Measurements from ENCODE around the gene DLGAP1. TPM values are rescaled to one million over a fixed set of nuclear protein-coding genes. Genes with fewer than 3 reads are reported as not detected.
A peak's percentile ranks its signal among the peaks of the same experiment; 100 is the strongest.

The DLGAP1 gene
- total RNA-seq, 1 donor from 2014 or later, result 3.7 TPM

DNA sequence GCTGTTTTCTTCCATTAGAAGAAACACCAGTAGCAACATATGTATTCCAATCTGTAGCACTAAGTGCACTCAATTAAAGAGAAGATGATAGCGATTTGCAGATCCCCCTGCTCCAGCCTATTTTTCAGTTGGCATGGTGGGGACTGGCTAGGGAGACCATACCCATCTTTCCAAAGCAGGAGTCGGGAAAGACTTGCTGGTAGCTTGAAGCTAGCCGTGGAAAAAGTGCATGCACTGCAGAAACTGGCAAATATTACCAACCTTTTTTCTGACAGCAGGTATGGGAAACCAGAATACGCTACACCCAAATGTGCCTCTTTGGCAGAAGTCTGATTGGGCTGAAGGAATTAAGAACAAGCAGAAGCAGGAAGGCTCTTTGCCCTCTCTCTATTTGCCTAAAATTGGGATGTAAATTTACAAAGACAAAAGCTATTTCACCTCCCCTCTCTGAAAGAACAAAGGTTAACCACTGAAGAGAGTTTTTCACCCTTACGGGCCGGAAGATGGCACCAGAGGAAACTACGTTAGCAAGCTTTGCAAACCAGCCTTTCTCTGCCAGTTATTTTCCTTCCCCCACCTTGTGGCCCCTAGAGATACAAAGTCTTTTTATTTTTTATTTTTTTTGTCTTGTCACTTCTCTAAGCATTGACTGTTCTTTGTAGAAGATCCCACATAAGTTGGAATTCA lies 273.1 kb downstream of the DLGAP1 start:
- DNase-seq (ENCODE audit: low read depth, low spot score), result no peak

DNA sequence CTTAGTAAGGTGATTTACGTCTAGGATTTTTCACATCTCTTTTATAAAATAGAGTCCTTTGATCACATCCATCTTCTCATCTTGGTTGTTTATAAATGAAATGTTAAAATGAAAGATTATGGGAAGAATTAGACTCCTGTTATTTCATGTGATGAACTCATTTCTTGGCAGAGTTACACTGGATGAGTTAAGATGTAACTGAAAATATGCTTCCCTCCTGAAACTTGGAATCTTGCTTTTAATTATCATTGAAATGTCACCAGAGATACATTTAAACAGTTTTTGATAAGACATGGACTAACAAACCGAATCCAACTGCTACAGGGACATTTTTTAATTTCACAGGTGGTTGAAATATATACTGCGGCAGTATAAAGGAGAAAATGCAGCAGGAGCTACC lies 274.0 kb downstream of the DLGAP1 start:
- no peak for DNase-seq (ENCODE audit: low read depth, low spot score)

DNA sequence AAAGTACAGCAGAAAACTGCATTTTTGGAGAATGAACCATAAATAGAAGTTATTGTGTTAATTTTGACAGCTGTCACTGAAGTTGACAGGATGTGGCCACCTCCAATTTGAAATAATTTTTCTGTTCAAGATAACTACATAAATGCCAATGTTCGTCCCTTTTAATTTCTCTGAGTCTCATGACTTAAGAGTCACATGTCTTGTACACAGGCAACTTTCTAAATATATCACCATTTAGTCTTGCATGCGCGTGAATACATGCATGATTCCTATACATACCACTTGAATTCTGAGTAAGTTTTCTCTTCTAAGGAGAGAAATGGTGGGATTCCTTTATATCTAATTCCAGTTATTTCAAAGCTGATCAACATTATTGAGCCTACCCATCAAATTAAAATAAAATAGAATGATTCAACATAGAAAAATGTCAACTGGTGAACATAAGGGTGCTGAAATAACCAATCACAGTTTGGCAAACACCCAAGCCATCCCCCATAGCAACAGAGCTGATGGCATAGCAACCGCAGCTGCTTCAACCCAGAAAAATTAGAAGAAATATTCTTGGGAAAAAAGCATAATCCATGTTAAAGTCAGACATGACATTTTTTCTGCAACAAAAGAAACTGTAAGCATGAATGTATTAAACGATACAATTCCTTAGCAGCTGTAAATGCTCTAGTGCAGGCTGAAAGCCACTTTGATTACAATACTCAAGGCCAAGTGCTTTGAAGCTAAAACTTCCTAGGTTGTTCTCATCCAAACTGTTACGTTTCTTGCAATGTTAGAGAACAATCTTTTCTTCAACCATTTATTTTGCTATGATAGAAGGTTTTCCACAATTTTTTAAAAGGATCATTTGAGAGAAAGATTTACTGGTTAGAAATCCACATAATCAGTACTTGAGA lies 282.7 kb downstream of the DLGAP1 start:
- no peak for DNase-seq (ENCODE audit: low read depth, low spot score)

DNA sequence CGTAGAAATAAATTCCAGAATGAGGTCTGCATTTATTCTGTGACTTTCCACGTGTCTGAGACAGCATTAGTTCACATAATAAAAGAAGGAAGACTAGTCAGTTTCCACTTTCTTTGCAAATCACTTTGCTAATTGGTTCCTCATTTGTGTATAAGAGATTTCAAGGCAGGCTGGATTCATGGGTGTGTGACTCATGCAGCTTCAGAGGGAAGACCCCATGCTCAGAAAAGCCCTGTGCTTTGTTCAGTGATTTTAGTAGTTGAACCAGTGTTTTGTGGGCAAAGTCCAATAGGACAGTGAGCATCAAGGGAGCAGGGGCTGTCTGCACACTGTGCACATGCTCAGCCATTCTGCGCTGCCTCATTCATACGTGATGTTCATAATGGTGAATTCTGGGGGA lies 297.8 kb downstream of the DLGAP1 start:
- no peak for DNase-seq (ENCODE audit: low read depth, low spot score)

DNA sequence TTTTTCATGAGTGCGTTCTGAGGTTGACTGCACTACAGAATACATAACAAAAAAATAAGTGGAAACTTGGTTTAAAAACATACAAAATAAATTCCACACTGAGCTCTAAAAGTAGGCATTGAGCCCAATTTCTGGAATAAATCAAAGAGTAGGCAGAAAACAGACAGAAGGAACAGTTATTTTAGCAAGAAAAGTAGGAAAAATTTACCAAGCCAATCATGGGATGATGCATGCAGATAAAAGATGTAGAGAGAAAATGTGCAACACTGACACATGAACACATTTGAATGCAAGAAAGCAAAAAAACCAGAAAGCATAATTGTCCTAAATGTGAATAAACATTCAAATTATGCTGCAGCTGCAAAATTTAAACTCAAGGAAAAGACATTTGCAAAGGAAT lies 308.3 kb downstream of the DLGAP1 start:
- DNase-seq (ENCODE audit: low read depth, low spot score), result no peak

DNA sequence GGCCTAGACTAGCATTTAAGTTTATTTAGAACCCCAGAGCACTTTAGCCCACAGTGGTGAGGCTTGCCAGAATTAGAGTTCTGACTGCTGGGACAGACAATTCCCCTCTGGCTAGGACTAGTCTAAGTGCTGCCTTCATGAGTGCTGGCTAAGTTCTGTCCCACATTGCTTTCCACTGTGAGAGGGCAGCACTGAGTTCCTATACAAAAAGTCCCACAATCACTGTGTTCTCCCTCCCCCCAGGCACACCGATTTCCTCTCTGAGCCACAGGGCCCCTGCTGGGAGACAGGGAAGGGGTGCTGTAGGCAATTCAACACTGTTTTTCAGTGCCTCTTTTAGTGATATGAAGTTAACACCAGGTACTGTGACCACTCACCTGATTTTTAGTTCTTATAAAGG lies 310.9 kb downstream of the DLGAP1 start:
- DNase-seq (ENCODE audit: low read depth, low spot score), result no peak

DNA sequence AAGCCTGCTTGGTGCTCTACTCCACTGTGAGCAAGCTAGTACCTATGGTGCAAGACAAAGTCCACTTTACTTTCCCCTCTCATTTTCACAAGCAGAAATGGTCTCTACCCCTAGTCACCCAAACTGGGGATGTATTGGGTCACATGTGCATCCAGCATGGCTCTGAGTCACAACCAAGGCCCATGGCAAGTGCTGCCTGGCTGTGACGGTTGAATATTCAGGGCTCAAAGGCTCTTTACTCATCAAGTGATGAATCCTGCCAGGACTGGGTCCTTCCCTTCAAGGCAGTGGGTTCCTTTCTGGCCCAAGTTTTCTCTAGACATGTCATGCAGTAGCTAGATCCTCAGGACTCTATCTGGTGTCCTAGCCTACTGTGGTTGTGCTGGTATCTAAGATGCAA lies 311.5 kb downstream of the DLGAP1 start:
- no peak for DNase-seq (ENCODE audit: low read depth, low spot score)

DNA sequence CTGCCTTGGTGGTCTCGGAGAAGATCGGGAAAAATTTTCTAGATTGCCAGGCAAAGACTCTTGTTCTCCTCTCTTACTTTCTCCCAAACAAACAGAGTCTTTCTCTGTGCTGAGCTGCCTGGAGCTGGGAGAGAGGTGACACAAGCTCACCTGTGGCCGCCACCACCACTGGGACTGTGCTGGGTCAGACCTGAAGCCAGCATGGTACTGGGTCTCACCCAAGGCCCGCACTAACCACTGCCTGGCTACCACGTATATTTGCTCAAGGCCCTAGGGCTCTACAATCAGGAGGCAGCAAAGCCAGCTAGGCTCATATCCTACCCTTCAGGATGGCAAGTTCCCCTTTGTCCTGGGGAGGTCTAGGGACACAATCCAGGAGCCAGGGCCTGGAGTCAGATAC lies 312.2 kb downstream of the DLGAP1 start:
- no peak for DNase-seq (ENCODE audit: low read depth, low spot score)

DNA sequence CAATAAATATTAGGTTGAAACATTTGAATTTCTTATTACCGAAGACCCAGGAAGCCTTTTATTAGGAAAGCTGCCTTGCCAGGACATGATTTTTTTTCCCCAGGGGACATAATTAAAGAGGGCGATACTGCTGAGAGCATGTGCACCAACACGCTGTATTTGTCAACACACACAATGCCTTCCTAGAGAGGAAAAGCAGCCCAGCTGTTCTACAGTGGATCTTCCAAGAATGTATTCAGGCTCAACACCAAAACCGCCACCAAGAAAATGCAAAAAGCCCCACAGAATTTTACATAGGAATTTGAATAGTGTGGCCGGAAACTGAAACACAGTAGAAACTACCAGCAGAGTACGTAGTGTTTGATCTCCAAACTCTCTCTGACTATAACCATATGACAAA lies 320.4 kb downstream of the DLGAP1 start:
- DNase-seq (ENCODE audit: low read depth, low spot score), result no peak

DNA sequence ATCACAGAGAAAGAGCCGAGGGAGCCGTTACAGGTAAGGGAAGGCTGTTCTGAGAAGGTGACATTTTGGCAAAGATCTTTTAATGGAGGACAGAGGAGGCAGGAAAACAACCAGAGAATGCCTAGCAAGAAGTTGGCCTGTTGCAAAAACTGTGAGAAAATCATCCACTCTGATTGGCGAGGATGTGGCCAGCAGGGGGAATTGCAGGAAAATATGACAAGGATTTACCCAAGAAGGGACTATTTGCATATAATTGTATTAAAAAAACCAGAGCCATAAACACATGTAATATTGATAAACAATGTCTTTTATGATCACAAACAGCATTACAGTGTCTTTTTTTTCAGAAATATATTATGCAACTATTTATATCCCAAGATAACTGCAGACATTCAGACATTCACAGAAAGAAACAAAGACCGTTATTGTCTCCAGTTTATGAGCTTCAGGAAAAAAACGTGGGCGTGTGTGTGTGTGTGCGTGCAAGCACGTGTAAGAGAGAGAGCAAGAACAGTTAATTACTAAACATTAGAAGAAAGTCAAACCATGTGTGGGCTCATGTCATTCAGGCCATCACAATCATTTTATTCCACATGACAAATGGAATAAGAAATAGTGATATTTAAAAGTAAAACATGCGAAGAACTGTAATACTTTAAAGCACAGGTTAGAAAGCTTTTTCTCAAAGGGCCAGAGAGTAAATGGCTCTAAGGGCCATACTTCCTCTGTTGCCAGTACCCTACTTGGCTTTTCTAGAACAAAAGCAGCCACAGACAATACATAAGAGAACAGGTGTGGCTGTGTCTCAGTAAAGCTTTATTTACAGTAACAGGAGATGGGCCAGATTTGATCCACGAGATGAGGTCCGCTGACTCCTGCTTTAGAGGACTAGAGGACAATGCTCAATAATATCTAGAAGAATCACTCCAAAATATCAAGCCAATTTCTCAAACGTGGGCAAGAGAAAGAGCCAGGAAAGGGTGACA lies 324.1 kb downstream of the DLGAP1 start:
- no peak for DNase-seq (ENCODE audit: low read depth, low spot score)

DNA sequence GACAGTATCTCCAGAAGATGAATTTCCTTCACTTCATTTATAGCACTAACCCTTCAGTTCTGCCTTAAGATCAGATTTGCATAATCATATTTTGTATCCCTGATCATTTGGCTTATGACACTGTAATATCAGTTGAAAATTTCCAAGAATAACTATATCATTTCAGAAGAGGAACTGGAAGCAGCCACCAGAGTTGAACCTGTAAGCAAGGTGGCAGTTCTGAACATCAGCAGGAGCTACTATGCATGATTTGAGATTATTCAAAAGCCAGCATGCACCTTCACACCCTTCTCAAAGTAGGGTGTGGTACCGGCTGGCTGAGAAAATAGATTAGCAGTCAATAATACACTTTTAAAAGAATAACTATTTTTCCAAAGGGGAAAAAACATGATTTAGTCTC lies 328.2 kb downstream of the DLGAP1 start:
- no peak for DNase-seq (ENCODE audit: low read depth, low spot score)

DNA sequence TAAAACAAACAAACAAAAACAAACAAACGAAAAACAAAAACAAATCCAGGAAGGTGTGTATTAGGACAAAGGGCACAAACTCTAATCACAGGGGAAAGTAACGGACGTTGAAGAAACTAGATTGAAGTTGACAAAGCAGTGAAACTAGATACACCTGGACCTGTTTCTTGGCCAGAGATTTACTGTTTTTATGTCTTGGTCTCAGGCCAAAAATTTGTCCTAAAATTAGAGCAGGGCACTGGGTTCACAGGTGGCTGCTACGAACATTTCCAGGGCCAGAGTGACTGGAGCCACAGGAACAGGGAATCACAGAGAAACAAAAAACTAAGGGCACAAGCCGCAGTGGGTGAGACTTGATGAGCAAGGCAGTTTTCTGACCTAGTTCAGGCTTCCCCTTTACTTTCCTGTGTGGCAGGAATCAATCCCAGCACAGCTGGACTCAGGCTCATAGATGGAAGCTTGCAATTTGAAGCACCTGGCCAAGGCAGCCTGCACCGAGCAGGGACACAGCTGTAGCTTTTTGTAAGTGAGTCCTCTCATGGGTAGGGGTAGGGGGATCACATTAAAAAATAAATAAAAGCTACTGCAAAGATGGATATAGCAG lies 329.4 kb downstream of the DLGAP1 start:
- no peak for DNase-seq (ENCODE audit: low read depth, low spot score)

DNA sequence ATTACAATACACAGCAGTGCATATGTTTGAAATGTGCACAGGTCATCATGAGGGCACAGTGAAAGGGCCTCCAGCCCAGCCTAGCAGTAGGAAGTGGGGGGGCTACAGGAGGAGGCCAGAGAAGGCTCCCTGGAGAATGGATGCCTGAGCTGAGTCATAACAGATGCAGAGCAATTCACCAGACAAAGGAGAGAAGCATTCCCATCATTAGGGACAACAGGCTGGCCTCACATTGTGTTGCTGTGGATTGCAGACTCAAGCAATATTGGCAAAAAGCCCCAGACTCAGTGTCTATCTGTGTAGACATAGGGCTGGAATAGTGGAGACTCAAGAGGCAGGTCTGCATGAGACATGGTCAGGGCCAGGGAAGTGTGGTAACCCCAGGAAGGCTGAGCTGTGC lies 329.9 kb downstream of the DLGAP1 start:
- DNase-seq (ENCODE audit: low read depth, low spot score), result no peak

DNA sequence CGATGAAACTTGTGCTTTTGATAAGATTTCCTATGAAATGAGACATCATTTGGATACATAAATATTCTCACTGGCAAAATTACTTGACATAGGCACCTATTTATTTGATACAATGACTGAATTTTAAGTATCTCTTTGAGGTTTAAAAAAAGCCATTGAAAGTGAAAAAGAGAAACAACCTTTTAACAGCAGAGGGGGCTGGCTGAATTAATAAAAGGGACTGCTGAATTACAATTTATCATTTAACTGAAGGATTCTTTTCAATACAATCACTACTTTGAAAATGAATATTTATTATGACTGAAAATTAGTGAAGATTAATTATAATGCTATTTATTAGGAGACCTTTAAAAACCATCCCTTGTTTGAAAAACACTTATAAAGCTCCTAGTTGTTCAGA lies 335.3 kb downstream of the DLGAP1 start:
- DNase-seq (ENCODE audit: low read depth, low spot score), result no peak

DNA sequence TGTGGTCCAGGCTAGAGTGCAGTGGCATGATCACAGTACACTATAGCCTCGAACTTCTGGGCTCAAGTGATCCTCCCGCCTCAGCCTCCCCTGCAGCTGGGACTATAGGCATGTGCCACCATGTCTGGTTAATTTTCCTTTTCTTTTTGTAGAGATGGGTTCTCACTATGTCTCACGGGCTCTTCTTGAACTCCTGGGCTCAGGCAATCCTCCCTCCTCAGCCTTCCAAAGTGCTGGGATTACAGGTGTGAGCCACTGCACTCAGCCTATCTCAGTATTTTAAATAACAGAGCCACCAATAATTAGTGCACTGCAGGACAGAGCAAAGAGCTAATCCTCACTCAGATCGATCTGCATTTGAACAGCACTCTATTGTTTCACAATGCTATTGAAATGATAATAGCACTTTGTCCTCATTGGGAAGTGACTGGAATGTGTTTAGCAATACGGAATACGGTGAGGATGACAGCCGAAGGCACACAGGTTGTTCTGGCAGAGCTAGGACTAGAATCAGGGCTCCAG lies 335.9 kb downstream of the DLGAP1 start:
- no peak for DNase-seq (ENCODE audit: low read depth, low spot score)

DNA sequence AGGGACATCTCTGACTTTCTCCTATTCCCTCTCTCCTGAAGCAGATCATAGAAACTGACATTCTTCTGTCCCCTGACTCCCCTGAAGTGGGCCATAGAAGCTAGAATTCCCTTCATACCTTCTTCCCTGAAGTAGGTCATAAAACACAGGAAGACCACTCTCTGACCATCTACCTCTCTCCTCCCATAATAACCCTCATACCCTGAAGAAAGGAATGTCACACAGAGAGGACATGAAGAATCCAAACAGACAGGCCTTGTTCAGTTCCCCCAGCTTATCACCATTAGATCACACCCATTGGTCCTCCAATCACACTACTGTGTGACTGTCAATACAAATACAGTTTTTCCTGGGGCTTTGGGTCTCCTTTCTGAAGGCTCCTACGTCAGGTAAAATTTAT lies 347.1 kb downstream of the DLGAP1 start:
- no peak for DNase-seq (ENCODE audit: low read depth, low spot score)

DNA sequence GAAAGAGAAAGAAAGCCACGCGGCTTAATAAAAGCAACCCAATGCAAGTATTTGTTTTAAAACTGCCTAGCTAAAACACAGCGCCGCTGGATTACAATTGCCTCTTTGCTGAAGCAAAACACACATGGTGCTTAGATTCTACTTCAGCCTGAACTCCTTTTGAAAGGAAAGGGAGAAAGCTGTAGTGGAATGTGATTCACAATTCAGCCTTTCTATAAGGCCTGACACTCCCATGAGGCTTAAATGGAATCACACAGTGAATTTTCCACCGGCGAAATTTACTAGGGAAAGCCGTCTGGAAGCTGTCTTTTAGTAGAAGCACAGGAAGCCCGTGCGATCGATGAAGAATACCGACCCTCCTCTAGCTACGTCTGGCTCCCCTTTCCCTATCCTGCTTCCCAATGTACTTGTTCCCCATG lies 348.0 kb downstream of the DLGAP1 start:
- no peak for DNase-seq (ENCODE audit: low read depth, low spot score)

DNA sequence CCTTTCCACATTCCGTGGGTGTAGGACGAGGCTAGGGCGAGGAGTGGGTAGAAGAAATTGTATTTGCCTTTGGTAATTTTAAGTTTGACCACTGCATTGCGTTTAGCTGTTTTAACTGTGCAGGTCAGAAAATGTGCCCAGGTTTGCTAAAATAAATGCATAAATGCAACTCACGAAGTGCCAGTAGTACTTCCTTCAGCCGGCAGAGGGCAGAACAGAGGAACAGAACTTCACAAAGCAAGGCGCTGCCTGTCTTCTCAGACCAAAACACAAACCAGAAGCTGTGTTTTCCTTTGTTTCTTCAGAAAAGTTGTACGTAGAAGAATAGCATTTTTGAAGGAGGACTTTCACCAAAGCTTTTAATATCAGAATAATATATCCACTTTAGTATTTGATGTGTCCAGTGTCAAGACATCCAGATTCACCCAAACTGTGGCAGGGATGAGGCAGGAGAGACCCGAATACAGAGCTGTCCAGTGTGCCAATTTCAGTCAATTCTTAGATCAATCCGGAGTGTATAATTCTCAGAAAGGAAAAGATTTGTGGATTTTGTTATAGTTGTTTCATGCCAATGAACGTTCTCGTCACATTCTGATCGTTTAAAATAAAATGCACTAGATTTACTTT lies 348.6 kb downstream of the DLGAP1 start:
- DNase-seq (ENCODE audit: low read depth, low spot score), result peak; percentile 4

DNA sequence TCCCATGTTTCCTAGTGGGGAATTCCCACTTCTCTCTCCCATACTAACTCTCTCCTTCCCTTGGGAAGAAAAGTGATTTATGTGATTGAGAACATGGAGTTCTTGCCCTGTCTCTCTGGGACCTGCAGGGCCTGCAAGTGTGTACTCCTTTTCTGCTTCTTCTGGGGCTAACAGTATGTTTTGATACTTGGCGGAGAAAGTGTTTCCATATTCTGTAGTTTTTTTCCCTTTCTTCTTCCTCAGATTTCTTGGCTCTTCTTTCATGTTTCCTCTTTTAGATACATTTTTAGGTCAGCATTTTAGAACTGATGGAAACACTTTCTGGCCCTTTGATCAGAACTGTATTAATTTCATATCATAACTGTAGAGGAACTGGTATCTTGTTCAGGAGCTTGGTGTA lies 352.2 kb downstream of the DLGAP1 start:
- no peak for DNase-seq (ENCODE audit: low read depth, low spot score)

DNA sequence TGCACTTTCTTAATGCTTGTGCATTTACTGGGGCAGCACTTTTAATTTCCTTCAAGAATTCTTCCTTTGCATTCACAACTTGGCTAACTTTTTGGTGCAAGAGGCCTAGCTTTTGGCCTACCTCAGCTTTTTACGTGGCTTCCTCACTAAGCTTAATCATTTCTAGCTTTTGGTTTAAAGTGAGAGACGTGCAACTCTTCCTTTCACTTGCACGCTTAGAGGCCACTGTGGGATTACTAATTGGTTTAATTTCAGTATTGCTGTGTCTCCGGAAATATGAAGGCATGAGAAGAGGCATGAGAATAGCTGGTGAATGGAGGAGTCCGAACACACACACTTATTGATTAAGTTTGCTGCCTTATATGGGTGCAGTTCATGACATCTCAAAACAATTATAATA lies 354.1 kb downstream of the DLGAP1 start:
- no peak for DNase-seq (ENCODE audit: low read depth, low spot score)

DNA sequence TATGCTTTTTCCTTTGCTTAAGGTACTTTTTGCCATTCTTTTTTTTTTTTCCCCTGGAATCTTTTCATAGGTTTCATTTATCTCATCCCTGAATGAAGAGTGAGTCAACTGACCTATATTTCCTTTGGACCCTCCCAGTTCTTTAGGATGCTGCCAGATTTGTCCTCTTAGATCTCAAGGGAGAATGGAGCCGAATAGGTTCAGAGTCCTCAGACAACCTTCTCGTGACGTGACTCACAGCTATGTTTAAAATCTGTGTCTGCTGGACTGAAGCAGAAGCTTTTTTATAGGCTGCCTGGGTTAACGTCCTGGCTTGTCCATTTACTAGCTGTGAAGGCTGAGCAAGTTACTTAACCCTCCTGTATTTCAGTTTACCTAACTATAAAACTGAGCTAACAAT lies 358.6 kb downstream of the DLGAP1 start:
- no peak for DNase-seq (ENCODE audit: low read depth, low spot score)
